Esophagus squamous epithelium (tissue), 5 donors: Measurements from ENCODE around the gene NHERF1. TPM values are rescaled to one million over a fixed set of nuclear protein-coding genes. Genes with fewer than 3 reads are reported as not detected.

Experiments
- DNase-seq: peaks from one replicate; lab custom pipeline; 2025; lab: John Stamatoyannopoulos, UW
- H3K27ac ChIP-seq, 4 donors: fragments of 200-600 bp; sonication (generic); one replicate each; pipeline ENCODE4 v1.5.1; 2016 to 2019; ENCODE audit warnings: mild to moderate bottlenecking in 1 of 4
- H3K27me3 ChIP-seq, 4 donors: fragments of 200-600 bp; sonication (generic); 1 replicate in 3 of 4; 2 replicates in 1 of 4; pipeline versions ENCODE4 v1.5.1 to v1.6.0; 2017 to 2021; ENCODE audit warnings: antibody characterized with exemption in 1 of 4
- H3K36me3 ChIP-seq, 3 donors: fragments of 200-600 bp; sonication (generic); one replicate each; pipeline ENCODE4 v1.5.1; 2016 to 2019
- H3K4me1 ChIP-seq, 3 donors: fragments of 200-600 bp; sonication (generic); one replicate each; pipeline ENCODE4 v1.5.1; 2017 to 2019
- H3K4me3 ChIP-seq, 4 donors: fragments of 200-600 bp; sonication (generic); 1 replicate in 3 of 4; 2 replicates in 1 of 4; pipeline ENCODE4 v1.5.1; 2016 to 2019; ENCODE audit warnings: mild to moderate bottlenecking in 2 of 4, moderate library complexity in 1 of 4
- H3K9me3 ChIP-seq, 3 donors: fragments of 200-600 bp; sonication (generic); one replicate each; pipeline ENCODE4 v1.5.1; 2016 to 2019
- POLR2A ChIP-seq, 4 donors: fragments of 450-650 bp; IDR thresholded peaks; one replicate each; pipeline ENCODE4 v1.6.1; 2017; ENCODE audit warnings: antibody characterized with exemption in 4 of 4, mild to moderate bottlenecking in 4 of 4, moderate library complexity in 3 of 4
- WGBS, 2 donors: methylation state at CpG; one replicate each; pipeline ENCODE4 v1.1.5; 2018; 5-methylcytosine and 5-hydroxymethylcytosine counted together
- intact Hi-C: fragments of 100-400 bp; cut with DNase I; formaldehyde crosslinking; loops from one replicate; pipeline ENCODE4 v1.15.0; 2022
- total RNA-seq, 4 donors: library from RNA; depleted of rRNA; stranded (reverse); fragments of >200 nt; gene quantifications; one replicate each; pipeline ENCODE4 v1.1.0, GENCODE V29; 2016
- TF ChIP-seq, protein P1 (sequence below), 6 experiments: fragments of 450-650 bp in 4 of 6; fragments of 200-600 bp in 2 of 6; sonication (generic) in 2 of 6; IDR thresholded peaks; one replicate each; pipeline ENCODE4 v1.5.1; 2016 to 2019; ENCODE audit warnings: antibody characterized with exemption in 6 of 6, mild to moderate bottlenecking in 4 of 6, moderate library complexity in 4 of 6
- donor health status: DM: yes; HTN: yes; CAD: no.

Gene NHERF1
- total RNA-seq, 4 donors from 2014 or later = 214 to 483 (median 313) TPM

DNA sequence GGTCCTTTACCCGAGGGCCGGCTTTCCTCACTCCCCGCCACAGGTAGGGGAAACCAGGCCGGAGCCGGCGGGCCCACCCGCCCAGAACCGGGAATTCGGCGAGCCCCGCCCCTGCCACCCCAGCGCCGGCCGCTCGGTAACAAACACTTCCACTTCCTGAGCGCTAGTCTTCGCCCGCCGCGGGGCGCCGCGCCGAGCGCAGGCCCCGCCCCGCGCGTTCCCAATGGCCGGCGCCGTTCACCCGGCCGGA is 224 bp upstream of the NHERF1 start:
- TF ChIP-seq, protein P1, sequence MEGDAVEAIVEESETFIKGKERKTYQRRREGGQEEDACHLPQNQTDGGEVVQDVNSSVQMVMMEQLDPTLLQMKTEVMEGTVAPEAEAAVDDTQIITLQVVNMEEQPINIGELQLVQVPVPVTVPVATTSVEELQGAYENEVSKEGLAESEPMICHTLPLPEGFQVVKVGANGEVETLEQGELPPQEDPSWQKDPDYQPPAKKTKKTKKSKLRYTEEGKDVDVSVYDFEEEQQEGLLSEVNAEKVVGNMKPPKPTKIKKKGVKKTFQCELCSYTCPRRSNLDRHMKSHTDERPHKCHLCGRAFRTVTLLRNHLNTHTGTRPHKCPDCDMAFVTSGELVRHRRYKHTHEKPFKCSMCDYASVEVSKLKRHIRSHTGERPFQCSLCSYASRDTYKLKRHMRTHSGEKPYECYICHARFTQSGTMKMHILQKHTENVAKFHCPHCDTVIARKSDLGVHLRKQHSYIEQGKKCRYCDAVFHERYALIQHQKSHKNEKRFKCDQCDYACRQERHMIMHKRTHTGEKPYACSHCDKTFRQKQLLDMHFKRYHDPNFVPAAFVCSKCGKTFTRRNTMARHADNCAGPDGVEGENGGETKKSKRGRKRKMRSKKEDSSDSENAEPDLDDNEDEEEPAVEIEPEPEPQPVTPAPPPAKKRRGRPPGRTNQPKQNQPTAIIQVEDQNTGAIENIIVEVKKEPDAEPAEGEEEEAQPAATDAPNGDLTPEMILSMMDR (IDR thresholded peaks at IDR 0.05) = peak in 3 of 6 experiments; percentile 29 to 45 (median 29)
- no peak for TF ChIP-seq POLR2A (IDR thresholded peaks at IDR 0.05)
- DNase-seq = no peak
- intact Hi-C loops = no loop called here
- WGBS, 2 donors = 3% methylated on average over 12 of the region's 34 CpGs; no CpG with 5 or more reads in 1 of the 2 donors
- peaks cover 32 to 91% (median 48%) of the 10 kb centered on the region in 3 donors for H3K4me1 ChIP-seq
- no peaks in the 10 kb centered on the region for H3K9me3 ChIP-seq
- peak overlapping the region; percentile 90 to 96 (median 94) for H3K27ac ChIP-seq
- peaks cover 0 to 11% (median 0%) of the 10 kb centered on the region in 3 donors for H3K36me3 ChIP-seq
- H3K27me3 ChIP-seq = peaks cover 0 to 4% (median 0%) of the 10 kb centered on the region in 4 donors
- peak overlapping the region; percentile 86 to 99 (median 93) for H3K4me3 ChIP-seq

DNA sequence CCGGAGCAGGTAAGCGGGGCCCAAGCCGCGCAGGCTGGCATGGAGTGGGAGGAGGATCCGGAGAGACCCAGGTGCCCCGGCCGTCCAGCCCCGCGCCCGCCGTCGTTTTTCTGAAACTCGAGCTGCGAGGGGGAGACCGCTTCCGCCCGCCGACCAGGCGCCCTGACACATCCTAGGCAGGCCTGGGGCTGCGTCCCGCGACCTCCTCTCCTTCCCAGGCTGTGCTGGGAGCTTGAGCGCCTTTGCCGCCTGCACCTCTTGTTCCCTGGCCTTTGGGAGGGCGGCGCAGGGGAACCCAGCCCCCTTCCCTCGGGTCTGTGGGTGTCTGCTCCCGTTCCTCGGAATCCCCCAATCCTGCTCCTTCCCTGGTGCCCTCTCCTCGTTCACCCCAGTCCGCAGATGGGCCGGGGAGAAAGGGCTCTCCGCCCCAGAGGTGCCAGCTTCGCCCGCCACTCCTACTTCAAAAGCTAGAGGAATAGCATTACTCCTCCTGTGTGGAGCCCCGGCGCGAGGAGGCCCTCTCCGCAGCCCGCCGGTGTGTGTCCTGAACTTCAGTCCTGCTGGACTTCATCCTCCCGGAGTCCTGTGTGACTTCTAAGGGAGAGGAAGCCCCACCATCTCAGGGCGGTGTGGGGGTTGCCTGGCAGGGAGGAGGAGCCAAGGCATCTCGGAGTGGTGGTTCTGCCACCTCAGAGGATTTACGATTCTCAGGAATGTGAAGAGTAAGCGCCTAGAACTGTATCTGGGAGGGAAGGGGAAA is 1.0 kb downstream of the NHERF1 start:
- Histone ChIP-seq H3K27ac (peak overlapping the region; percentile 90 to 96 (median 94)), H3K4me1 (peaks cover 38 to 95% (median 58%) of the 10 kb centered on the region in 3 donors), H3K9me3 (no peaks in the 10 kb centered on the region), H3K4me3 (peak overlapping the region; percentile 86 to 99 (median 93)), H3K27me3 (no peaks in the 10 kb centered on the region), H3K36me3 (peaks cover 0 to 13% (median 0%) of the 10 kb centered on the region in 3 donors)
- 0 to 2% methylated on average over 2 to 10 of the region's 46 CpGs for WGBS, 2 donors
- TF ChIP-seq POLR2A (IDR thresholded peaks at IDR 0.05) = no peak
- TF ChIP-seq, protein P1 (IDR thresholded peaks at IDR 0.05) = no peak
- intact Hi-C loops = no loop called here
- DNase-seq = no peak

DNA sequence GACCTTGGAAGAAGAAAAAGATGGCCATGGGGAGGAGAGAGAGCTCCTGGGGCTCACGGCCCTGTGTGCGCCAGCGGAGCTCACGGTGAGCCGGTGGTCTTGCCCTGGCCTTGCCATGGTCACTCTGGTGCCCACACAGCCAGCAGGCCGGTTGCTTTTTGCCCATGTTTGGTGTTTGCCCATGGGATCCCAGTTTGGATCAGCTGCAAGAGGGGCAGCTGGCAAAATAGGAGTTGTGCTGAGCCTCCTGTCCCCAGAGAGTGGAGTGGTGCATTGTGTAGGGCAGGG is 1.6 kb downstream of the NHERF1 start:
- 21 to 28% methylated on average over 6 of the region's 6 CpGs for WGBS, 2 donors
- TF ChIP-seq POLR2A (IDR thresholded peaks at IDR 0.05) = no peak
- TF ChIP-seq, protein P1 (IDR thresholded peaks at IDR 0.05) = no peak
- peak overlapping the region; percentile 90 to 96 (median 94) for H3K27ac ChIP-seq
- DNase-seq = no peak
- H3K27me3 ChIP-seq = no peaks in the 10 kb centered on the region
- H3K4me1 ChIP-seq = peaks cover 43 to 95% (median 61%) of the 10 kb centered on the region in 3 donors
- peak overlapping the region; percentile 86 to 99 (median 93) for H3K4me3 ChIP-seq
- peaks cover 0 to 15% (median 0%) of the 10 kb centered on the region in 3 donors for H3K36me3 ChIP-seq
- H3K9me3 ChIP-seq = no peaks in the 10 kb centered on the region
- intact Hi-C loops = no loop called here

DNA sequence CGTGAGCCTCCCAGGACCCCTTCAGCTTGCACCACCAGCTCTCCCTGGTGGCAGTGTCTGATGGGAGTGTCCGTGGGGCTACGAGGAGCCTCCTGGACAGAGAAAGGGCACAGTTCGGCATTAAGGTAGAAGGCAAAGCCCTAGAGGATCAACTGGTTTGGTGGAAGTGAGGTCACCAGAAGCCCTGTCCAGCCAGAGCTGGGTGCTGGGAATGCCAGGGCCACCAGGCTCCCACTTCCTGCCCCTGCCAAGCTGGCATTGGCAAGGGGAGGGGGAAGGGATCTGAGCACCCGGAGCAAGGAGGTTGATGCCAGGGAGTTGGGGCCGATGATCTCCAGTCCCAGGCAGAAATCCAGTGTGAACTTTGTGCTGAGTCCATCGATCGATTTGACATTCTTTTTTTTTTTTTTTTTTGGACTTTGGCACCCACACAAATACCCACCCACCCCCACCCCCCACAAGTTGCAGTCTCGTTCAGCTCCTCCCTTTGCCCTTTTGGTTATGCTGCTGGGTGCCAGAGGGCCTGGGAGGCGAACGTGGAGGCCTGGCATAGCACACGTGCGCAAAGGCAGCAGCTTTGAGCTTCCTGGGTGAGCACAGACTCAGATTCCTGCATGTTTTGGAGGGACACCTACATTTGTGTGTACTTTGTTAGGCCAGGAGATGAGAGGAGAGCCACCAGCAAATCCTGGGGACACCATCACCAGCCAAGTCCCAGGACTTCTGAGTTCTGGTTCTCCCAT is 2.1 kb downstream of the NHERF1 start:
- Histone ChIP-seq H3K4me1 (peaks cover 44 to 95% (median 62%) of the 10 kb centered on the region in 3 donors), H3K27ac (peak overlapping the region; percentile 90 to 96 (median 94)), H3K9me3 (no peaks in the 10 kb centered on the region), H3K36me3 (peaks cover 0 to 20% (median 0%) of the 10 kb centered on the region in 3 donors), H3K27me3 (no peaks in the 10 kb centered on the region), H3K4me3 (peak overlapping the region; percentile 86 to 99 (median 93))
- 18 to 43% methylated on average over 5 to 9 of the region's 13 CpGs for WGBS, 2 donors
- TF ChIP-seq, protein P1 (IDR thresholded peaks at IDR 0.05) = no peak
- peak in 1 of 4 donors; percentile 30 for TF ChIP-seq POLR2A (IDR thresholded peaks at IDR 0.05)
- intact Hi-C loops = no loop called here
- no peak for DNase-seq

DNA sequence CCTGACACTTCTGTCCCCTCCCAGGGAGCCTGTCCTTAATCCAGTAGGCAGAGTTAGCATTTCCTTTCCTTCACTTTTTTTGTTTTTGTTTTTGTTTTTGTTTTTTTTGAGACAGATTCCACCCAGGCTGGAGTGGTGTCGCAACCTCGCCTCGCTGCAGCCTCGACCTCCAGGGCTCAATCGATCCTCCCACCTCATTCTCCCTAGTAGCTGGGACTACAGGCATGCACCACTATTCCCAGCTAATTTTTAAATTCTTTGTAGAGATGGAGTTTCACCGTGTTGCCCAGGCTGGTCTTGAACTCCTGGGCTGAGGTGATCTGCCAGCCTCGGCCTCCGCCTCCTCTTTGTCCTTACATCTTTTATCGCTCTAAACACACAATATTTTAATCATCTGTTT is 4.0 kb downstream of the NHERF1 start:
- TF ChIP-seq POLR2A (IDR thresholded peaks at IDR 0.05) = no peak
- TF ChIP-seq, protein P1 (IDR thresholded peaks at IDR 0.05) = no peak
- Histone ChIP-seq H3K27ac (peak overlapping the region; percentile 12 to 96 (median 94)), H3K27me3 (no peaks in the 10 kb centered on the region), H3K9me3 (no peaks in the 10 kb centered on the region), H3K4me3 (peak overlapping the region in 2 of 4 donors; percentile 95 to 99), H3K36me3 (peaks cover 0 to 22% (median 0%) of the 10 kb centered on the region in 3 donors), H3K4me1 (peaks cover 49 to 95% (median 63%) of the 10 kb centered on the region in 3 donors)
- intact Hi-C loops = no loop called here
- 86 to 87% methylated on average over 9 of the region's 9 CpGs for WGBS, 2 donors
- DNase-seq = no peak
